ENCODE results near the gene UGT2B10. TPM values are rescaled to one million over a fixed set of nuclear protein-coding genes. Genes with fewer than 3 reads are reported as not detected.
"Not testable (repeated sequence)": the region's sequence is repeated elsewhere in the genome, so short reads cannot be mapped to it uniquely, and the experiment has no call there.

The UGT2B10 gene
- polyA plus RNA-seq, 1 of the 3 experiments (the other 2 are of a cell fraction) = not detected

- no peak for TF ChIP-seq REST (IDR thresholded peaks at IDR 0.05; ENCODE audit: low read depth, low read length)
- no peak for TF ChIP-seq TCF12 (IDR thresholded peaks at IDR 0.05)
- TF ChIP-seq SIN3A (IDR thresholded peaks at IDR 0.05; ENCODE audit: borderline replicate concordance, low read depth, low read length) = no peak
Observed at GRCh38 chr4:68817386-68817785, 1.6 kb downstream of the UGT2B10 start (continued).

- H4K20me1 ChIP-seq (ENCODE audit: insufficient read depth); H3K9me2 ChIP-seq; H3K79me2 ChIP-seq (ENCODE audit: insufficient read depth); H3K4me3 ChIP-seq (ENCODE audit: low read depth in 2 of 2, low read length in 1 of 2); H3K27ac ChIP-seq (ENCODE audit: low read depth in 2 of 2, low read length in 1 of 2); H3K4me1 ChIP-seq (ENCODE audit: control insufficient read depth in 1 of 2, insufficient read depth in 2 of 2, low read depth in 1 of 2, low read length in 1 of 2); POLR2A ChIA-PET; H3F3A ChIP-seq (replicated peaks; ENCODE audit: insufficient read depth); H3K9ac ChIP-seq; H3K9me3 ChIP-seq; H3K27me3 ChIP-seq (ENCODE audit: insufficient read depth); H3K4me2 ChIP-seq; H3K36me3 ChIP-seq (replicated peaks in 1 of 2; ENCODE audit: control insufficient read depth in 1 of 2, insufficient read depth in 2 of 2, low read length in 1 of 2); DNase-seq; H2AFZ ChIP-seq (ENCODE audit: low read depth); CTCF ChIA-PET: not testable (repeated sequence)
- WGBS (ENCODE audit: low lambda C conversion rate) = 3% methylated on average over 3 of the region's 3 CpGs
Observed at GRCh38 chr4:68818030-68818462, 2.3 kb downstream of the UGT2B10 start.

GRCh38 chr4:68831642-68832041, 15.8 kb downstream of the UGT2B10 start:
- Histone ChIP-seq H3K9me3 (no peaks in the 10 kb centered on the region), H3K9ac (no peak overlapping the region), H3K79me2 (ENCODE audit: insufficient read depth) (no peaks in the 10 kb centered on the region), H3K27ac (ENCODE audit: low read depth in 2 of 2, low read length in 1 of 2) (no peak overlapping the region), H3K4me3 (ENCODE audit: low read depth in 2 of 2, low read length in 1 of 2) (no peak overlapping the region), H3K4me1 (ENCODE audit: control insufficient read depth in 1 of 2, insufficient read depth in 2 of 2, low read depth in 1 of 2, low read length in 1 of 2) (no peaks in the 10 kb centered on the region), H4K20me1 (ENCODE audit: insufficient read depth) (no peaks in the 10 kb centered on the region), H3F3A (replicated peaks; ENCODE audit: insufficient read depth) (no peaks in the 10 kb centered on the region), H3K36me3 (replicated peaks in 1 of 2; ENCODE audit: control insufficient read depth in 1 of 2, insufficient read depth in 2 of 2, low read length in 1 of 2) (no peaks in the 10 kb centered on the region), H2AFZ (ENCODE audit: low read depth) (no peak overlapping the region), H3K9me2 (no peaks in the 10 kb centered on the region), H3K4me2 (no peak overlapping the region), H3K27me3 (ENCODE audit: insufficient read depth) (no peaks in the 10 kb centered on the region)
- no peak for TF ChIP-seq SMC3 (IDR thresholded peaks at IDR 0.05; ENCODE audit: low read depth, low read length)
- TF ChIP-seq ZBTB33 (IDR thresholded peaks at IDR 0.05; ENCODE audit: borderline replicate concordance, low read depth) = no peak
- no peak for TF ChIP-seq TEAD4 (IDR thresholded peaks at IDR 0.05; ENCODE audit: borderline replicate concordance, insufficient read depth)
- no peak for TF ChIP-seq GATA2 (CRISPR knock-in tag; IDR thresholded peaks at IDR 0.05)
- no peak for TF ChIP-seq EP300 (IDR thresholded peaks at IDR 0.05; ENCODE audit: borderline replicate concordance in 1 of 2, low read depth in 1 of 2, low read length in 1 of 2)
- no peak for TF ChIP-seq JUND (IDR thresholded peaks at IDR 0.05)
- TF ChIP-seq RXRA (IDR thresholded peaks at IDR 0.05; ENCODE audit: borderline replicate concordance, low read depth) = no peak
- TF ChIP-seq RFX5 (IDR thresholded peaks at IDR 0.05; ENCODE audit: low read length) = no peak
- no peak for TF ChIP-seq ELF1 (IDR thresholded peaks at IDR 0.05)
- no peak for TF ChIP-seq FOXM1 (IDR thresholded peaks at IDR 0.05; ENCODE audit: low read depth)
- TF ChIP-seq FOSL2 (IDR thresholded peaks at IDR 0.05; ENCODE audit: borderline replicate concordance, low read depth) = no peak
- no peak for TF ChIP-seq POLR2AphosphoS5 (IDR thresholded peaks at IDR 0.05; ENCODE audit: low read depth, low read length)
- no peak for TF ChIP-seq FOXJ3 (CRISPR knock-in tag; IDR thresholded peaks at IDR 0.05)
- TF ChIP-seq SIN3A (IDR thresholded peaks at IDR 0.05; ENCODE audit: borderline replicate concordance, low read depth, low read length) = no peak
- TF ChIP-seq GABPA (IDR thresholded peaks at IDR 0.05; ENCODE audit: low read depth) = no peak
- no peak for TF ChIP-seq MEF2A (IDR thresholded peaks at IDR 0.05; ENCODE audit: borderline replicate concordance, low read depth)
- no peak for TF ChIP-seq NFIC (IDR thresholded peaks at IDR 0.05; ENCODE audit: borderline replicate concordance)
- no peak for TF ChIP-seq RCOR1 (IDR thresholded peaks at IDR 0.05; ENCODE audit: low read length)
- DNase-seq = no peak
- ChIA-PET CTCF (no interaction called here), POLR2A (no interaction called here)

Measured in SK-N-SH (cell line).